CD8-positive, alpha-beta memory T cell (primary cell): ENCODE results near the gene ZNF155. TPM values are rescaled to one million over a fixed set of nuclear protein-coding genes. Genes with fewer than 3 reads are reported as not detected.

Experiments used
- CTCF ChIA-PET: fragments of 350-600 bp; sonication (Branson Sonifier 250); formaldehyde crosslinking; loops from one replicate; lab custom pipeline; 2021; ENCODE audit warnings: antibody characterized with exemption; lab: Charles Lee
- POLR2A ChIA-PET: fragments of 350-600 bp; sonication (Branson Sonifier 250); formaldehyde crosslinking; loops from one replicate; lab custom pipeline; 2021; ENCODE audit warnings: antibody characterized with exemption; lab: Charles Lee
- DNase-seq, 5 donors: peaks; one replicate each; pipeline versions ENCODE4 v3.0.0 to v3.0.0-alpha.2; 2020 to 2022; ENCODE audit warnings: mixed read lengths in 1 of 5
- H3K27ac ChIP-seq: one replicate; pipeline ENCODE4 v1.7.0; 2013; ENCODE audit warnings: low read depth, mild to moderate bottlenecking, low read length, moderate library complexity
- H3K27me3 ChIP-seq: 2 replicates; pipeline ENCODE4 v1.7.0; 2013; ENCODE audit warnings: low read length, mild to moderate bottlenecking; ENCODE audit not compliant: insufficient read depth, poor library complexity, severe bottlenecking
- H3K36me3 ChIP-seq: 2 replicates; pipeline ENCODE4 v1.7.0; 2013; ENCODE audit warnings: mild to moderate bottlenecking, low read length, moderate library complexity; ENCODE audit not compliant: insufficient read depth
- H3K4me1 ChIP-seq: 2 replicates; pipeline ENCODE4 v1.7.0; 2013; ENCODE audit warnings: mild to moderate bottlenecking, low read length, moderate library complexity; ENCODE audit not compliant: insufficient read depth
- H3K4me3 ChIP-seq: 2 replicates; pipeline ENCODE4 v1.7.0; 2013; ENCODE audit warnings: mild to moderate bottlenecking, low read length
- H3K9me3 ChIP-seq: 2 replicates; pipeline ENCODE4 v1.7.0; 2013; ENCODE audit warnings: mild to moderate bottlenecking, low read length
- H3K27ac Mint-ChIP-seq, 8 donors: one replicate each; pipeline ENCODE4 v1.8.0; 2020 to 2021; ENCODE audit warnings: mixed read lengths in 8 of 8, mild to moderate bottlenecking in 6 of 8, inconsistent platforms in 3 of 8, moderate library complexity in 3 of 8
- H3K27me3 Mint-ChIP-seq, 2 donors: one replicate each; pipeline ENCODE4 v1.8.0; 2020 to 2021; ENCODE audit warnings: mixed read lengths in 2 of 2, mild to moderate bottlenecking in 1 of 2, moderate library complexity in 1 of 2
- H3K36me3 Mint-ChIP-seq, 3 donors: one replicate each; pipeline ENCODE4 v1.8.0; 2020 to 2021; ENCODE audit warnings: mixed read lengths in 3 of 3, inconsistent platforms in 1 of 3, mild to moderate bottlenecking in 1 of 3
- H3K4me1 Mint-ChIP-seq, 3 donors: one replicate each; pipeline ENCODE4 v1.8.0; 2020 to 2021; ENCODE audit warnings: mixed read lengths in 3 of 3, inconsistent platforms in 1 of 3, mild to moderate bottlenecking in 1 of 3
- H3K4me3 Mint-ChIP-seq, 7 donors: one replicate each; pipeline ENCODE4 v1.8.0; 2020 to 2021; ENCODE audit warnings: mixed read lengths in 7 of 7, mild to moderate bottlenecking in 6 of 7, moderate library complexity in 4 of 7, inconsistent platforms in 2 of 7
- H3K9me3 Mint-ChIP-seq, 5 donors: one replicate each; pipeline ENCODE4 v1.8.0; 2020 to 2022; ENCODE audit warnings: mixed read lengths in 5 of 5, mild to moderate bottlenecking in 3 of 5, moderate library complexity in 2 of 5, inconsistent platforms in 1 of 5
- polyA plus RNA-seq: library from polyadenylated mRNA; unstranded; fragments of 300-500 nt; fragmentation: Illumina TruSeq; gene quantifications from one replicate; pipeline ENCODE4 v1.2.3, GENCODE V29; 2021
- total RNA-seq, 2 experiments: library from RNA; stranded (reverse); gene quantifications; one replicate each; pipeline ENCODE4 v1.2.3, GENCODE V29; 2021

Gene ZNF155
- total and polyA plus RNA-seq, 3 experiments from 2014 or later: 5.0 to 5.8 (median 5.4) TPM

GRCh38 chr19:44032001-44032610, 48.1 kb downstream of the ZNF155 start:
- CTCF ChIA-PET: no interaction called here
- Histone ChIP-seq H3K27me3 (no peaks in the 10 kb centered on the region), H3K9me3 (peaks cover 31% of the 10 kb centered on the region), H3K4me3 (no peak overlapping the region), H3K4me1 (no peaks in the 10 kb centered on the region), H3K27ac (no peak overlapping the region), H3K36me3 (peaks cover 19% of the 10 kb centered on the region)
- no peak overlapping the region for H3K27ac Mint-ChIP-seq
- no peaks in the 10 kb centered on the region for H3K27me3 Mint-ChIP-seq
- H3K9me3 Mint-ChIP-seq: peaks cover 75 to 97% (median 94%) of the 10 kb centered on the region in 5 donors
- H3K4me3 Mint-ChIP-seq: no peak overlapping the region
- H3K4me1 Mint-ChIP-seq: peaks cover 7 to 12% (median 11%) of the 10 kb centered on the region in 3 donors
- DNase-seq: no peak
- peaks cover 45 to 75% (median 66%) of the 10 kb centered on the region in 3 donors for H3K36me3 Mint-ChIP-seq
- POLR2A ChIA-PET: no interaction called here

- no peaks in the 10 kb centered on the region for H3K4me1 Mint-ChIP-seq
- POLR2A ChIA-PET: no interaction called here
Measured at GRCh38 chr19:44042147-44042546, 58.2 kb downstream of the ZNF155 start.

More at GRCh38 chr19:44042147-44042546, 58.2 kb downstream of the ZNF155 start:
- H3K36me3 ChIP-seq: no peaks in the 10 kb centered on the region
- no peak for DNase-seq
- no peak overlapping the region for H3K27ac ChIP-seq
- H3K9me3 ChIP-seq: no peaks in the 10 kb centered on the region
- H3K4me1 ChIP-seq: no peaks in the 10 kb centered on the region
- peaks cover 0 to 50% (median 5%) of the 10 kb centered on the region in 3 donors for H3K36me3 Mint-ChIP-seq
- H3K27ac Mint-ChIP-seq: no peak overlapping the region
- H3K4me3 ChIP-seq: no peak overlapping the region
- no peaks in the 10 kb centered on the region for H3K27me3 ChIP-seq
- H3K4me3 Mint-ChIP-seq: no peak overlapping the region
- CTCF ChIA-PET: no interaction called here
- H3K9me3 Mint-ChIP-seq: peaks cover 29 to 58% (median 51%) of the 10 kb centered on the region in 5 donors
- peaks cover 9 to 53% of the 10 kb centered on the region in 2 donors for H3K27me3 Mint-ChIP-seq

Other genes with a start within 250 kb of the ZNF155 start
- 10 to 100 TPM; 85.8 to 91.3 TPM for gene SMG9, start 229.2 kb upstream of the ZNF155 start, total RNA-seq
- 11.0 TPM for gene SMG9, start 229.2 kb upstream of the ZNF155 start, polyA plus RNA-seq
- gene KCNN4, start 203.2 kb upstream of the ZNF155 start, total RNA-seq: 10 to 100 TPM; 93.8 to 97.6 TPM
- gene KCNN4, start 203.2 kb upstream of the ZNF155 start, polyA plus RNA-seq: 8.3 TPM
- under 1 TPM; 0.68 to 0.80 TPM for gene LYPD5, start 181.7 kb upstream of the ZNF155 start, total RNA-seq
- not detected for gene LYPD5, start 181.7 kb upstream of the ZNF155 start, polyA plus RNA-seq
- 1 to 10 TPM; 5.8 to 6.3 TPM for gene ZNF283, start 156.9 kb upstream of the ZNF155 start, total RNA-seq
- gene ZNF283, start 156.9 kb upstream of the ZNF155 start, polyA plus RNA-seq: 2.7 TPM
- 1 to 10 TPM in 1 of 2 experiments, under 1 TPM in 1; 0.83 to 1.4 TPM for gene ZNF404, start 100.2 kb upstream of the ZNF155 start, total RNA-seq
- 3.5 TPM for gene ZNF404, start 100.2 kb upstream of the ZNF155 start, polyA plus RNA-seq
- gene ZNF45, start 48.9 kb upstream of the ZNF155 start, total RNA-seq: 10 to 100 TPM; 10.0 to 11.7 TPM
- gene ZNF45, start 48.9 kb upstream of the ZNF155 start, polyA plus RNA-seq: 15.0 TPM
- gene ZNF221, start 33.0 kb upstream of the ZNF155 start, total RNA-seq: 1 to 10 TPM; 1.7 to 1.8 TPM
- 3.3 TPM for gene ZNF221, start 33.0 kb upstream of the ZNF155 start, polyA plus RNA-seq
- 1 to 10 TPM; 3.9 to 4.9 TPM for gene ZNF230, start 18.8 kb downstream of the ZNF155 start, total RNA-seq
- 3.4 TPM for gene ZNF230, start 18.8 kb downstream of the ZNF155 start, polyA plus RNA-seq
- 1 to 10 TPM; 2.5 to 3.3 TPM for gene ZNF222, start 41.2 kb downstream of the ZNF155 start, total RNA-seq
- gene ZNF222, start 41.2 kb downstream of the ZNF155 start, polyA plus RNA-seq: 3.2 TPM
- gene ZNF223, start 67.8 kb downstream of the ZNF155 start, total RNA-seq: 1 to 10 TPM; 1.3 to 1.9 TPM
- gene ZNF223, start 67.8 kb downstream of the ZNF155 start, polyA plus RNA-seq: 2.7 TPM
- gene ZNF284, start 88.0 kb downstream of the ZNF155 start, total RNA-seq: 1 to 10 TPM; 2.4 to 2.7 TPM
- gene ZNF284, start 88.0 kb downstream of the ZNF155 start, polyA plus RNA-seq: 0.91 TPM
- gene ZNF224, start 110.2 kb downstream of the ZNF155 start, total RNA-seq: 10 to 100 TPM; 19.6 to 20.6 TPM
- gene ZNF224, start 110.2 kb downstream of the ZNF155 start, polyA plus RNA-seq: 11.9 TPM
- gene ZNF225, start 129.2 kb downstream of the ZNF155 start, total RNA-seq: 1 to 10 TPM; 3.3 to 3.5 TPM
- 3.6 TPM for gene ZNF225, start 129.2 kb downstream of the ZNF155 start, polyA plus RNA-seq
- gene ZNF234, start 157.4 kb downstream of the ZNF155 start, total RNA-seq: 1 to 10 TPM; 9.4 to 9.5 TPM
- 5.2 TPM for gene ZNF234, start 157.4 kb downstream of the ZNF155 start, polyA plus RNA-seq
- gene ZNF226, start 180.9 kb downstream of the ZNF155 start, total RNA-seq: 1 to 10 TPM; 8.6 to 9.4 TPM
- 24.8 TPM for gene ZNF226, start 180.9 kb downstream of the ZNF155 start, polyA plus RNA-seq
- 10 to 100 TPM; 22.1 to 24.0 TPM for gene ZNF227, start 228.3 kb downstream of the ZNF155 start, total RNA-seq
- gene ZNF227, start 228.3 kb downstream of the ZNF155 start, polyA plus RNA-seq: 11.4 TPM